Ishikawa (cell line): ENCODE data around the gene KCNA2.

Experiments used
- CREB1 ChIP-seq: IDR thresholded peaks from 2 replicates; pipeline ENCODE4 v1.6.1; 2012; ENCODE audit warnings: low read depth
- EGR1 ChIP-seq: IDR thresholded peaks from 2 replicates; pipeline ENCODE4 v1.6.1; 2012
- EP300 ChIP-seq: IDR thresholded peaks from 2 replicates; pipeline ENCODE4 v1.6.1; 2012; ENCODE audit warnings: borderline replicate concordance
- FOXM1 ChIP-seq: IDR thresholded peaks from 2 replicates; pipeline ENCODE4 v1.6.1; 2012; ENCODE audit warnings: low read depth, borderline replicate concordance
- NFIC ChIP-seq: IDR thresholded peaks from 2 replicates; pipeline ENCODE4 v1.6.1; 2012
- RAD21 ChIP-seq: IDR thresholded peaks from 2 replicates; pipeline ENCODE4 v1.6.1; 2012; ENCODE audit warnings: low read depth
- TAF1 ChIP-seq: IDR thresholded peaks from 2 replicates; pipeline ENCODE4 v1.6.1; 2012; ENCODE audit warnings: low read depth, mild to moderate bottlenecking
- TEAD4 ChIP-seq: IDR thresholded peaks from 2 replicates; pipeline ENCODE4 v1.6.1; 2012
- YY1 ChIP-seq: IDR thresholded peaks from 2 replicates; pipeline ENCODE4 v1.6.1; 2012; ENCODE audit warnings: low read depth
- ZBTB7A ChIP-seq: IDR thresholded peaks from 2 replicates; pipeline ENCODE4 v1.6.1; 2012; ENCODE audit warnings: low read depth
- TF ChIP-seq, protein P1 (sequence below): IDR thresholded peaks from 2 replicates; pipeline ENCODE4 v1.6.1; 2012; ENCODE audit warnings: low read depth, mild to moderate bottlenecking
- TF ChIP-seq, protein P2 (sequence below): IDR thresholded peaks from 2 replicates; pipeline ENCODE4 v1.6.1; 2012
- TF ChIP-seq, protein P3 (sequence below): IDR thresholded peaks from 2 replicates; pipeline ENCODE4 v1.6.1; 2012

DNA sequence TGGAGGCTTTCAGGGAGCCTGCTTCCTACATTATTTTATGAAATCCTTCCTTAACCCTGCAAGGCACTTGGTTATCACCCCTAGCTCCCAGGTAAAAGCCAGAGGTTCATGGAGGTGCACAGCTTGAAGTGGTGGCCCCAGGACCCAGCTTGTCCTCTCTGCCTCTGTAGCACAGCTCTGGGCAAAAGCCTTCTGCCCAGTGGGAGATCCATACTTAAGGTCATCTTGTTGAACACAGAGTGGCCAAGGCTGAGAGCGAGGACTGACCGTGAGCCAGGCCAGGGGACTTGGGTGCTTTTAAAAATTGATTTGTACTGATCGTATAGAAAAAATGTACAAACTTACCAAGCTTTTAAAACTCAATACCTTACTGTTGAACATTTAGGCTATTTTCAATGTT lies 33.4 kb downstream of the KCNA2 start:
- TF ChIP-seq, protein P1, sequence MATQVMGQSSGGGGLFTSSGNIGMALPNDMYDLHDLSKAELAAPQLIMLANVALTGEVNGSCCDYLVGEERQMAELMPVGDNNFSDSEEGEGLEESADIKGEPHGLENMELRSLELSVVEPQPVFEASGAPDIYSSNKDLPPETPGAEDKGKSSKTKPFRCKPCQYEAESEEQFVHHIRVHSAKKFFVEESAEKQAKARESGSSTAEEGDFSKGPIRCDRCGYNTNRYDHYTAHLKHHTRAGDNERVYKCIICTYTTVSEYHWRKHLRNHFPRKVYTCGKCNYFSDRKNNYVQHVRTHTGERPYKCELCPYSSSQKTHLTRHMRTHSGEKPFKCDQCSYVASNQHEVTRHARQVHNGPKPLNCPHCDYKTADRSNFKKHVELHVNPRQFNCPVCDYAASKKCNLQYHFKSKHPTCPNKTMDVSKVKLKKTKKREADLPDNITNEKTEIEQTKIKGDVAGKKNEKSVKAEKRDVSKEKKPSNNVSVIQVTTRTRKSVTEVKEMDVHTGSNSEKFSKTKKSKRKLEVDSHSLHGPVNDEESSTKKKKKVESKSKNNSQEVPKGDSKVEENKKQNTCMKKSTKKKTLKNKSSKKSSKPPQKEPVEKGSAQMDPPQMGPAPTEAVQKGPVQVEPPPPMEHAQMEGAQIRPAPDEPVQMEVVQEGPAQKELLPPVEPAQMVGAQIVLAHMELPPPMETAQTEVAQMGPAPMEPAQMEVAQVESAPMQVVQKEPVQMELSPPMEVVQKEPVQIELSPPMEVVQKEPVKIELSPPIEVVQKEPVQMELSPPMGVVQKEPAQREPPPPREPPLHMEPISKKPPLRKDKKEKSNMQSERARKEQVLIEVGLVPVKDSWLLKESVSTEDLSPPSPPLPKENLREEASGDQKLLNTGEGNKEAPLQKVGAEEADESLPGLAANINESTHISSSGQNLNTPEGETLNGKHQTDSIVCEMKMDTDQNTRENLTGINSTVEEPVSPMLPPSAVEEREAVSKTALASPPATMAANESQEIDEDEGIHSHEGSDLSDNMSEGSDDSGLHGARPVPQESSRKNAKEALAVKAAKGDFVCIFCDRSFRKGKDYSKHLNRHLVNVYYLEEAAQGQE, result no peak
- TF ChIP-seq EP300 (no peak), TEAD4 (no peak), TAF1 (no peak), ZBTB7A (no peak), FOXM1 (no peak), NFIC (no peak), EGR1 (no peak), YY1 (no peak), CREB1 (no peak), RAD21 (no peak)
- TF ChIP-seq, protein P2, sequence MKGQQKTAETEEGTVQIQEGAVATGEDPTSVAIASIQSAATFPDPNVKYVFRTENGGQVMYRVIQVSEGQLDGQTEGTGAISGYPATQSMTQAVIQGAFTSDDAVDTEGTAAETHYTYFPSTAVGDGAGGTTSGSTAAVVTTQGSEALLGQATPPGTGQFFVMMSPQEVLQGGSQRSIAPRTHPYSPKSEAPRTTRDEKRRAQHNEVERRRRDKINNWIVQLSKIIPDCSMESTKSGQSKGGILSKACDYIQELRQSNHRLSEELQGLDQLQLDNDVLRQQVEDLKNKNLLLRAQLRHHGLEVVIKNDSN, result no peak
- TF ChIP-seq, protein P3, sequence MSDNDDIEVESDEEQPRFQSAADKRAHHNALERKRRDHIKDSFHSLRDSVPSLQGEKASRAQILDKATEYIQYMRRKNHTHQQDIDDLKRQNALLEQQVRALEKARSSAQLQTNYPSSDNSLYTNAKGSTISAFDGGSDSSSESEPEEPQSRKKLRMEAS, result no peak
